SJSA1 (cell line): ENCODE results near the gene NOL4L. TPM values are rescaled to one million over a fixed set of nuclear protein-coding genes. Genes with fewer than 3 reads are reported as not detected.

Experiments
- DNase-seq, 2 experiments: peaks; one replicate each; pipeline ENCODE4 v3.0.0-alpha.2; 2015 to 2020; ENCODE audit warnings: low spot score in 2 of 2, low read depth in 1 of 2
- H3K27ac ChIP-seq: fragments of 250-450 bp; sonication (Bioruptor Pico); 2 replicates; pipeline ENCODE4 v1.5.1; 2020; ENCODE audit warnings: mild to moderate bottlenecking, moderate library complexity
- H3K27me3 ChIP-seq: fragments of 250-450 bp; sonication (Bioruptor Pico); replicated peaks from 2 replicates; pipeline ENCODE4 v1.5.1; 2020; ENCODE audit warnings: mild to moderate bottlenecking, moderate library complexity
- H3K36me3 ChIP-seq: fragments of 250-450 bp; sonication (Bioruptor Pico); 2 replicates; pipeline ENCODE4 v1.5.1; 2020; ENCODE audit warnings: mild to moderate bottlenecking
- H3K4me1 ChIP-seq: fragments of 250-450 bp; sonication (Bioruptor Pico); replicated peaks from 2 replicates; pipeline ENCODE4 v1.6.1; 2021; ENCODE audit warnings: mild to moderate bottlenecking
- H3K4me3 ChIP-seq: fragments of 250-450 bp; sonication (Bioruptor Pico); 2 replicates; pipeline ENCODE4 v1.5.1; 2020; ENCODE audit warnings: mild to moderate bottlenecking
- H3K9me3 ChIP-seq: fragments of 250-450 bp; sonication (Bioruptor Pico); replicated peaks from 2 replicates; pipeline ENCODE4 v1.5.1; 2020; ENCODE audit warnings: mild to moderate bottlenecking
- total RNA-seq: library from RNA; depleted of rRNA; stranded (reverse); fragments of >200 nt; shearing (Covaris generic); gene quantifications from 2 replicates; pipeline ENCODE4 v1.2.3, GENCODE V29; 2014

NOL4L gene
- total RNA-seq, 1 experiment from 2014 or later: 11.4 TPM

DNA sequence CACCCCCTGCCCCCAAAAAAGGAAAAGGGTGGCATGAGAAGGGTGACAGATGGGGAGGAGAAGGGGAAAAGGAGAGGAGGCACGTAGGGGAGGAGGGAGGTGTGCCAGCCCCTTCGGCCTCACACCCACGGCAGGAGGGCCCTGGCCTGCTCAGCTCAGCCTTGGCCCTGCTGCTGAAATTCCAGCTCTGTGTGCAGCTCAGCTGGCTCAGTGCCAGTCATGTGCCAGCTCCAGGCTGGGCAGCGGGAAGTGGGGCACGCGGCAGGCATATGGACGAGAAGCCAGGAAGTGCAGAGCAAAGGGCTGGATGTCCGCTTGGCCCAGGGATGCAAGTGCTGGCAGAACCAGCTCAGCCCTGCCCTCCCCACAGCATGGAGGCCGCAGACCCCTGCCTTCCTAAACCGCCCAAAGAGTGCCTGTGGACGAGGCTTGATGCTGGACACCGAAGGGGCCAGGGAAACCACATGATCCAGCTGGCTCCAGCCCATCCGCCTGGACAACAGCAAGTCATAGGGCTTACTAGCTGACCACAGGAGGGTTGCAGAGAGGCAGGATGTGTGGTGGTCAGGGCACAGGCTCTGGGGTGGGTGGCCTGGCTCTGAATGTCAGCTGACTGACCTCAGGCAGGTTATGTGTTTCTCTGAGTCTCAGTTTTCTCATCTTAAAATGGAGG, 60.2 kb downstream of the NOL4L start:
- H3K9me3 ChIP-seq: no peaks in the 10 kb centered on the region
- DNase-seq: no peak
- H3K36me3 ChIP-seq: no peaks in the 10 kb centered on the region; the same call in 1 of the 2 replicates
- H3K27ac ChIP-seq: no peak overlapping the region
- no peaks in the 10 kb centered on the region for H3K27me3 ChIP-seq
- no peak overlapping the region for H3K4me3 ChIP-seq
- no peaks in the 10 kb centered on the region; the same call in 1 of the 2 replicates for H3K4me1 ChIP-seq

DNA sequence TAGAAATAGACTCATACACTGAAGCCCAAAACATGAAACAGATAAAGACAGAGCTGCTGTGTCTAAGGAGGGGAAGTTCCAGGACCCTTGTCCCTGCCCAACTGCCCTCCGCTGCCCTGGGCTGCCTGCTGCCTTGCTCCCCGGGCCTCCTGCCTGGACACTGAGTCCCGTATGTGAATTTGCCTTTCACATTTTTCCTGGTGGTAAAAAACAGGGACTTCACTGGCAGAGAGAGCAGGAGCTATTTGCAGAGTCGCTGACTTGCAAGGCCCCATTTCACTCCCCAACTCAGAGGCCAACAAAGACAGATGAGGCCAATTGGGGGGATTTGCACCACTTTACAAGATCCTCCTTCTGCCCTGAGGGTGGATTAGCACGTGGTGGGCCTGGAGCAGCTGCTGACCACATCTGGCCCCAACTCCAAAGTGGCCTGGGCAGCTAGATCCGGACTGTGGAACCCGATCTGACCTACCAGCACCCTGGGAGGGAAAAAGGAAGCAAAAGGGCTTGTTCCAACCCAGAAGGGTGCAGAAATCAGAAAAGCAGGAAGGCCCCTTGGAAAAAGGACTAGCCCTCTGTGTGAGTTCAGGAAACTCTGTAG, 61.4 kb downstream of the NOL4L start:
- no peak for DNase-seq
- no peaks in the 10 kb centered on the region; the same call in 1 of the 2 replicates for H3K4me1 ChIP-seq
- no peak overlapping the region for H3K27ac ChIP-seq
- no peaks in the 10 kb centered on the region for H3K9me3 ChIP-seq
- no peak overlapping the region for H3K4me3 ChIP-seq
- H3K27me3 ChIP-seq: no peaks in the 10 kb centered on the region
- no peaks in the 10 kb centered on the region; the same call in 1 of the 2 replicates for H3K36me3 ChIP-seq

DNA sequence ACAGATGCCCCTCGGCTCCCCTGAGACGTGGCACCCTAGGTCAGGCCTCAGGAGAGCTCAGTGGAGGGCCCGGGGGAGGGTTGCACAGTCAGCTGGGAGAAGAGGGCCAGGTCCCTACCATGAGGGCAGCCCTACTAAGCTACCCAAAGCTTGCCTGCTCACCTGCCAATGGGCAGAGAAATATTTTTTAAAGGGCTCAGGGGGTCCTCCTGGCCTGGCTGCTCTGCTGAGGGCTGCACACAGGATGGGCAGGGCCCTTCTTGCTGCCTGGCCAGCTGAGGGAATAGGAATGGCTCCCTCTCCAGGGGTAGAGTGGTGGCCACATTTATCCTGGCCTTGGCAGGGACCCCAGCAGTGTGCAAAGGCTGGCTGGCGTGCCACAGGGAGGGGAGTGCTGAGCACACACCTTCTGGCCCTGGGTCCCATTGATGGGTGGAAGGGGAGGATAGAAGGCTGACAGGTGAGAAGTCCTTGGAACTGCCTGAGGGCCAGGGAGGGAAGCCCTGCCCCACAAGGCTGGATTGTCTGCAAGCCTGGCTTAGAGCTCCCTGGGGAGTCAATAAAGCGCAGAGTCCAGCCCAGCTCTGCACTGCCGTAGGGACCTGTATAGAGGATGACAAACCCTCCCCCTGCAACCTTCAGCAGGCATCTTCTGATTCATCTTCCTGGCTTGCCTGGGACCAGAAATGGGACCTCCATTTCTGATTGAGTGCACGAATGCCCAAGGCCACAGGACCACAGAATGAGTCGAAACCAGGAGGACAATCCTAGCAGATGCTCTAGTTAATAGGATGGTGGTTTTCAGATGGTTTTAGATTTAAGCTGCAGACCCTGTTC, 62.1 kb downstream of the NOL4L start:
- H3K36me3 ChIP-seq: no peaks in the 10 kb centered on the region; the same call in 1 of the 2 replicates
- H3K27ac ChIP-seq: no peak overlapping the region
- H3K4me1 ChIP-seq: no peaks in the 10 kb centered on the region; the same call in none of the 2 replicates
- no peaks in the 10 kb centered on the region for H3K27me3 ChIP-seq
- no peak overlapping the region for H3K4me3 ChIP-seq
- DNase-seq: no peak
- no peaks in the 10 kb centered on the region for H3K9me3 ChIP-seq

DNA sequence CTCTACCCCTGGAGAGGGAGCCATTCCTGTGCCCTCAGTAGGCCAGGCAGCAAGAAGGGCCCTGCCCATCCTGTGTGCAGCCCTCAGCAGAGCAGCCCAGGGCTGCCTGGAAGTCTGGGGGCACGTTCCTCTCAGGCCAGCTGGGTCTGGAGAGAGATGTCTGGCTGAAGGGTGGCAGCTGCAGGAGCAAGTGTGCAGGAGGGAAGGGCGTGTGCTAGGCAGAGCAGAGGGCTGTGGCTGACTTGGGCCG, 62.7 kb downstream of the NOL4L start:
- DNase-seq: no peak
- Histone ChIP-seq H3K4me1 (peaks cover 5% of the 10 kb centered on the region), H3K27ac (no peak overlapping the region), H3K27me3 (no peaks in the 10 kb centered on the region), H3K9me3 (no peaks in the 10 kb centered on the region), H3K36me3 (no peaks in the 10 kb centered on the region; the same call in 1 of the 2 replicates), H3K4me3 (no peak overlapping the region)

DNA sequence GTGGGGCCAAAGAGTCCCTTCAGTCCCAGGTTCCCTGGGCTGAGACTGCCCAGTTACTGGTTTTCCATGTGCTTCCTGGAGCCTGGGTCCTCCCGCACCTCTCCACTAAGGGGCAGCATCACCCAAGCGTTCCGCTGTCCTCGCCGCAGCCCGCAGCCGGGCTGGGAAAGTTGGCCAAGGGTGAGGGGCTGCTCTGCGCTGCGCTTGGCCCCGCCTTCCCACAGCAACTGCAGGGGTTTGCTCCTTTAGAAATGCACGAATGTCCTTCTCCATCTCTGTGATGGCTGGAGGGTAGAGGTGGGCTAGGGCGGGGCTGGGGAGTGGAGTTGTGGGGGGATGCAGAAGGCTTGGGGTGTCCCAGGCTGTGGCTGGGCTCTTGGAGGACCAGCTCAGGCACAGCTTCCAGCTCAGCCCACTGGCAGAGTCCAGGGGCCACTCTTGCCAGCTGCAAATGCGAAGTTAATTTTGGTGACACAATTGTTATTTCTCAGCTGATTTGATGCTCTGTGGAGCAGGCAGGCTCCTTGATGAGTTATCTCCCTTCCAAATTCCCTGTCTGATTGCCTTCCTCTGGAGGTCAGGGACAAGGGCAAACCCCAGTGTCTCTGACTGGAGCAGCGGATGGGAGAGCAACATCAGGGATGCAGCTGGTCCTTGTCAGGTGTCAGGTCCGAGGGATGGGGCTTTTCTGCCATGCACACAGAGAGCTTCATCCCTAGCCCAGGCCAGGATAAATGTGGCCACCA, 63.2 kb downstream of the NOL4L start:
- H3K27me3 ChIP-seq: no peaks in the 10 kb centered on the region
- no peak overlapping the region for H3K4me3 ChIP-seq
- no peak overlapping the region for H3K27ac ChIP-seq
- H3K9me3 ChIP-seq: no peaks in the 10 kb centered on the region
- DNase-seq: peak; percentile 55 to 71
- no peaks in the 10 kb centered on the region; the same call in 1 of the 2 replicates for H3K36me3 ChIP-seq
- H3K4me1 ChIP-seq: peaks cover 10% of the 10 kb centered on the region

DNA sequence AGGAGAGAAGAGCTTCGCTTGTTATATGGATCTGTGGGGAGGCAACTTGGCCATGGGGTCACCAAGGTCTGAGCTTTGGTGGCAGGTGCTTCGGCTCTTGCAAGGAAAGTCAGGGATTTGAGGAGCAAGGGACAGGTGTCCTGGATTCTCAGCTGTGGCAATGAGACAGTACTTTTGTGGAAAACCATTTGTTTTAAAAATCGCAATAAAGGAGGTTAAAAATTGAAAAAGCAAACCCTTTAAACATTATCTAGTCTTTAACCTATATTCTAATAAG, 64.3 kb downstream of the NOL4L start:
- Histone ChIP-seq H3K4me1 (peaks cover 16% of the 10 kb centered on the region), H3K9me3 (no peaks in the 10 kb centered on the region), H3K4me3 (no peak overlapping the region), H3K36me3 (no peaks in the 10 kb centered on the region; the same call in 1 of the 2 replicates), H3K27me3 (no peaks in the 10 kb centered on the region), H3K27ac (no peak overlapping the region)
- DNase-seq: no peak

DNA sequence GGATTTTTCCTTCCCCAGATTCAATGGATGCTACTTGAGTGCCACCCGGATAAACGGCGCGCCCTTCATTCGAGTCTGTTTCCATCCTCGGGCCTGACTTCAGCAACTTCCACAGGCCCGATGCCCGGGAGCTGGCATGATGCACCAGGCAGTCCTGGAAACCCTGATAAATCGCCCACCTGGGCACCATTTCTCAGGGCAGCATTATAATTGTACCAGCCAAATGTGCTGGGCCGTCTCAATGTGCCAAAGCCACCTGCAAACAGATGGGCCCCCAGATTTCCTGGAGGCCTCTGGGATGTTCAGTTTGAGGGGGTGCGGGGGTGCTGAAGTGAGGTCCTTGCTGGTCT, 65.8 kb downstream of the NOL4L start:
- Histone ChIP-seq H3K4me1 (peaks cover 16% of the 10 kb centered on the region), H3K27me3 (no peaks in the 10 kb centered on the region), H3K27ac (no peak overlapping the region), H3K9me3 (no peaks in the 10 kb centered on the region), H3K36me3 (no peaks in the 10 kb centered on the region; the same call in 1 of the 2 replicates), H3K4me3 (no peak overlapping the region)
- no peak for DNase-seq

DNA sequence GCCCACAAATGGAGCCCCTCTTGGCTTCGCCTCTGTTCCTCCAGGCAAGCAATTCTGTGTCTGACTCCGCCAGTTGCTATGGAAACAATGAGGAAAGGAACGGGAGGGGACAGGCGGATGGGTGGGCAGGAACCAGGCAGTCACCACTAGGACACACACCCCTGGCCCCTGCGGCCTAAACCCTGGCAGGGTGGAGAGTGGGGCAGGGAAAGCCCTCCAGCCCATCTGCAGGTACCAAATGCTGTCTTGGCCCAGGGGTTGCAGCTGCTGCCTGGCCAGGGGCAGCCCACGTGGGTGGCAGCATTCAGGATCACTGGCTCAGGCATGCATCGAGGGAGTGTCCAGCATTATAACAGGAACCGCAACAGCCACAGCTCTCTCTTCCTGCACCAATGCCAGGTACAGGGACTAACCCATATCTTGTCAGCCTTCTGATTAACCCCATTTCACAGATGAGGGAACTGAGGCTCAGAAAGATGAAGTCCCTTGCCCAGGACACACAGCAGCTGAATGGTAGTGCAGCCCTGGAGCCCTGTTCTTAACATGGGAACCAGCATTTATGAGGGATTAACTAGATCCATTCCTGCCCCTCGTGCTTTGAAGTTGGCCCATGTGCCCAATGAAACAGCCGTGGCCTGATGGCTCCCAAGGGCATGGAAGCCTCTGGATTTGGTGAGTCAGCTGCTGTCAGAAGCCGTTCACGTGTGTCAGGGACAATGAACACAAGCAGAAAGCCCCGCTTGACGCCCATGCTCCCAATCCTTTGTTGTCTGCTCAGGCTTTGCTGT, 66.3 kb downstream of the NOL4L start:
- no peak overlapping the region for H3K27ac ChIP-seq
- H3K36me3 ChIP-seq: no peaks in the 10 kb centered on the region; the same call in 1 of the 2 replicates
- H3K4me3 ChIP-seq: no peak overlapping the region
- peaks cover 16% of the 10 kb centered on the region for H3K4me1 ChIP-seq
- H3K27me3 ChIP-seq: no peaks in the 10 kb centered on the region
- DNase-seq: no peak
- H3K9me3 ChIP-seq: no peaks in the 10 kb centered on the region

DNA sequence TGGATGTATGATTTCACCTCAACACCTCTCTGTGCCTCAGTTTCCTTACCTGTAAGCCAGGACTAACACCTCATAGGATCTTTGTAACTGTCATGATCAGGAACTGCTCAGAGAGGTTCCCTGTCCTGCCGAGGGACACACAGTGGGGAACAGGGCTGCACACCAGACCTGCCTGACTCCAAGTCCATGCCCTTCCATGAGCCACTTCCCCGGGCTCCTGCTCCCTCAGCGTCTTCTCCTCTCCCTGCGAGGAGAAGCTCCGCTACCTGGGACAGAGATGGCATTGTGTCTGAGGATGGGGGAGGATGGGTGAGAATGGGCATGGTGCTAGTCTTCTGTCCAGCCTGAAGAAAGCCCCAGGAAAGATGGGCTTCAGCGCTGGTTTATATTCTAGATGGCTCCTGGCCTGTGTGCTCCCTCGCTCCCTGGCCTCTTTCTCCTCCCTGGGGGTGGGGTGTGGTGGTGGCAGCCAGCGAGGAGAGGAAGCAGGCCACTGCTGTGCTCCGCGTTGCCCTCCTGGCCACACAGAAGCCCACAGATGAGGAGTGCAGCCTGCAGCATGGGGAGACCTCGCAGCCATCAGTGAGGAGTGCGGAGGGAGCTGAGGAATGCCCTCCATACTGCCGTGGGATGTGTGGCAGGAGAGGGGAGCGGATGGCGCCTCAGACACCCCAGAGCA, 67.1 kb downstream of the NOL4L start:
- H3K27me3 ChIP-seq: no peaks in the 10 kb centered on the region

DNA sequence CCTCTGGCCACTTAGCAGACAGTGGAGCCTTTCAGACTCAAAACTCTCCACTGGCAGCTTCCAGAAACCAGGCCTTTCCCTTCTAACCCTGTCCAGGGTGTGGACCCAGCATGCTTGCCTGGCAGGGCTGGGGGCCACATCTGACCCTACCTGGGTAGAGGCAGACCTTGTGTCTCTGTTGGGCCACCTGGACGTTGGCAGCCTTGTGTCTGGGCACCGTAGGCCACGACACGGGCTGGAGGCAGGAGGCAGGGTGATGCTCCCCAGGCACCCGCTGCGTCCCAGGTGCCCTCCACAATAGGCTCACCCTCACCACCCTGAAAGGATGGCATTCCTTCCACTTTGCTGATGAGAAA, 67.6 kb downstream of the NOL4L start:
- no peaks in the 10 kb centered on the region for H3K9me3 ChIP-seq
- H3K27ac ChIP-seq: no peak overlapping the region
- peaks cover 16% of the 10 kb centered on the region for H3K4me1 ChIP-seq
- DNase-seq: no peak
- no peak overlapping the region for H3K4me3 ChIP-seq
- no peaks in the 10 kb centered on the region; the same call in 1 of the 2 replicates for H3K36me3 ChIP-seq
- no peaks in the 10 kb centered on the region for H3K27me3 ChIP-seq

More for the DNA sequence above, 67.1 kb downstream of the NOL4L start:
- H3K4me1 ChIP-seq: peaks cover 16% of the 10 kb centered on the region
- no peak overlapping the region for H3K4me3 ChIP-seq
- no peaks in the 10 kb centered on the region; the same call in 1 of the 2 replicates for H3K36me3 ChIP-seq
- DNase-seq: no peak
- H3K27ac ChIP-seq: no peak overlapping the region
- no peaks in the 10 kb centered on the region for H3K9me3 ChIP-seq

DNA sequence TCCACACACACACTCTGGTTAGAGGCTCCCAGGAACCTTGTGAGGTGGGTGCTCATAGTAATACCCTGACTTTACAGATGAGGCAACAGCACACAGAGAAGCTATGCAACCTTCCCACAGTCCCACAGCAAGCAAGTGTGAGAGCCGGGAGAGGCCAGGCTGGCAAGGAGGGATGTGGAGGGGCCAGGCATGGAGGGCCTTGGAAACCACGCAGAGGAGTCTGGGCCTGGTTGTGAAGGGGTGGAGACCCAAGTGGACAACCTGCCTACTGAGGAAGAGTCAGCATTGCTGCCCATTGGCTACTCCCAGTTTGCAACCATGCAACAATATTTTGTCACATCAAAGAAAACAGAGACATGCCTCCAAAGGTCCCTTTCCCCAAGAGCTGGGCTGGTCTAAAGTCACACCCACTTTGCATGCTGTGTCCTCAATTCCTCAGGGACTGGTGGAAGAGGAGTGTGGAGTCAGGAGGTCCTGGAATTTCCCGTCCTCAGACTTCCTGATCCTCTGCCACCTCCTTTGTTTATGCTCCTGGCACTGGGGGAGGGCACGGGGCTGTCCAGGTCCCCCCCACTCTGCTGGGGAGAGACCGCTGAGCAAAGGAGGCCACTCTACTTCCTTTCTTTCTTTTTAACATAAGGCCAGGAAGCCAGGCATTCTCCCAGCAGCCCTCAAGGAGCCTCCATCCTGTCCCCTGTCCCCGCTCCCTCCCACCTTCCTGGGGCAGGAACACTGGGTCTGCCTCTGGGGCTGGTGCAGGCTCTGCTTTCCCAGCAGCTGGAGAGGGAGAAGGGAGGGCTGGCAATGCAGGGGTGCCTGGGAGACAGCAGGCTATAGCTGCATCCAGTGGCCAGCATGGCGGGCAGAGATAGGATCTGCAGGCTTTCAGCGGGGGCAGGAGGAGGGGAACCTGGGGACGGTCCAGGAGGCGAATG, 68.3 kb downstream of the NOL4L start:
- Histone ChIP-seq H3K9me3 (no peaks in the 10 kb centered on the region), H3K27me3 (no peaks in the 10 kb centered on the region), H3K27ac (no peak overlapping the region), H3K4me1 (peaks cover 16% of the 10 kb centered on the region), H3K36me3 (no peaks in the 10 kb centered on the region; the same call in 1 of the 2 replicates), H3K4me3 (no peak overlapping the region)
- peak; percentile 63 to 69 for DNase-seq

DNA sequence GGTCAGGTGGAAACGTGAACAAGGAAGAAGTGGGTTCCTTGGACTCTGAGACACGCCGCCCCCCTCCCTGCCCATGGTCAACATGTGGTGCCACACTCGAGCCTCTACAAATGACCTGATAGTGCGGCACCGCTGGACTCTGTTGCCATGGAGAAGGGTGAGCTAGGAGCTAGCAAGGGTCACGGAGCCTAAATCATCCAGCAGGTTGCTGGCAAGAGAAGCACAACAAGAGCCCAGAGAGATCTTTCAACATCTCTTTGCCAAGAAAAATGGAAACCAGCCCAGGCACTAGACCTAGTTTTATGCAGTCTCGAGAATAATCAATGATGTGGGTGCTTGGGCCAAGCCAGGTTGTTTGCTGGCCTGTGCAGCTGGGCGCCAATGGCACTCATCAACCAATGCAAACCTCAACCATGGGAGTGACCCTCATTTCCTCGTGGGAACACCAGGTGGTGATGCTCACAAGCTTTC, 69.5 kb downstream of the NOL4L start:
- H3K4me3 ChIP-seq: no peak overlapping the region
- no peaks in the 10 kb centered on the region for H3K36me3 ChIP-seq
- H3K9me3 ChIP-seq: no peaks in the 10 kb centered on the region

More for the DNA sequence above, 69.5 kb downstream of the NOL4L start:
- Histone ChIP-seq H3K27me3 (no peaks in the 10 kb centered on the region), H3K27ac (no peak overlapping the region), H3K4me1 (peaks cover 16% of the 10 kb centered on the region)
- no peak for DNase-seq
